K562 (cell line): ENCODE measurements around the gene PHLDB2. TPM values are rescaled to one million over a fixed set of nuclear protein-coding genes. Genes with fewer than 3 reads are reported as not detected.

ENCODE experiments used
- ATAC-seq: fragments of 200-7000 bp; cut with Tn5 transposase; 3 replicates; pipeline ENCODE4 v1.9.1; 2020; ENCODE audit warnings: moderate library complexity
- BruUV-seq: library from RNA; stranded (reverse); fragments of 400-500 nt; replicated peaks from 2 replicates; lab custom pipeline; 2021; lab: Mats Ljungman, UMichigan
- CTCF ChIA-PET: fragments of 300-600 bp; formaldehyde crosslinking; extraction: SDS; loops from one replicate; lab custom pipeline; 2021; ENCODE audit warnings: low intra/inter-chr PET ratio; lab: Yijun Ruan, JAX
- POLR2A ChIA-PET: fragments of 300-600, 350-650 bp; sonication (Branson Sonifier 250); formaldehyde crosslinking; extraction: SDS; loops from one replicate; lab custom pipeline; 2021; ENCODE audit warnings: antibody characterized with exemption, inconsistent platforms; lab: Yijun Ruan, JAX
- DNase-seq, 4 experiments: peaks; one replicate each; pipeline versions ENCODE4 v3.0.0 to v3.0.0-alpha.2; 2011 to 2018; ENCODE audit warnings: low spot score in 3 of 4, mixed read lengths in 3 of 4; ENCODE audit errors: extremely low read depth in 1 of 4
- FAIRE-seq: peaks from 2 replicates; lab custom pipeline; 2011; peaks lifted over from hg19 to GRCh38; lab: Jason Lieb, UNC
- H2AFZ ChIP-seq: 2 replicates; pipeline ENCODE4 v1.6.0; 2011; ENCODE audit warnings: low read depth, low read length, control low read depth, inconsistent platforms
- H3K27ac ChIP-seq: fragments of 200-600 bp; 3 replicates; pipeline ENCODE4 v1.8.0; 2011; ENCODE audit warnings: low read depth, mild to moderate bottlenecking, control low read depth, inconsistent platforms, low read length, moderate library complexity, mixed read lengths; ENCODE audit errors: extremely low read depth
- H3K27me3 ChIP-seq, 2 experiments: fragments of 300-600 bp in 1 of 2; 2 replicates in 1 of 2; 3 replicates in 1 of 2; pipeline versions ENCODE4 v1.6.0 to v1.8.0; 2011; ENCODE audit warnings: inconsistent platforms in 2 of 2, low read length in 2 of 2, mild to moderate bottlenecking in 1 of 2, mixed read lengths in 1 of 2, moderate library complexity in 1 of 2; ENCODE audit not compliant: control insufficient read depth in 2 of 2, insufficient read depth in 2 of 2
- H3K36me3 ChIP-seq: fragments of 300-600 bp; 3 replicates; pipeline ENCODE4 v1.8.0; 2011; ENCODE audit warnings: mild to moderate bottlenecking, low read length, inconsistent platforms; ENCODE audit not compliant: control insufficient read depth, insufficient read depth
- H3K4me1 ChIP-seq, 2 experiments: fragments of 200-600 bp in 1 of 2; replicated peaks in 1 of 2; 2 replicates in 1 of 2; 3 replicates in 1 of 2; pipeline versions ENCODE4 v1.5.1 to v1.8.0; 2011; ENCODE audit warnings: inconsistent platforms in 2 of 2, low read length in 2 of 2, mild to moderate bottlenecking in 1 of 2, mixed read lengths in 1 of 2, moderate library complexity in 1 of 2; ENCODE audit not compliant: control insufficient read depth in 2 of 2, insufficient read depth in 2 of 2
- H3K4me2 ChIP-seq: 2 replicates; pipeline ENCODE4 v1.6.1; 2011; ENCODE audit warnings: low read length, control low read depth, inconsistent platforms, mixed read lengths; ENCODE audit not compliant: insufficient read depth
- H3K4me3 ChIP-seq: fragments of 200-600 bp; sonication (generic), shearing (Covaris generic); 2 replicates; pipeline ENCODE4 v1.5.1; 2016; ENCODE audit warnings: control low read depth, inconsistent platforms
- H3K79me2 ChIP-seq: fragments of 200-600 bp; 3 replicates; pipeline ENCODE4 v1.8.0; 2011; ENCODE audit warnings: low read length, inconsistent platforms; ENCODE audit not compliant: control insufficient read depth, insufficient read depth
- H3K9ac ChIP-seq, 2 experiments: 2 replicates each; pipeline versions ENCODE4 v1.6.0 to v1.6.1; 2011; ENCODE audit warnings: low read depth in 2 of 2, low read length in 2 of 2, control low read depth in 1 of 2, inconsistent platforms in 1 of 2, mild to moderate bottlenecking in 1 of 2, mixed read lengths in 1 of 2; ENCODE audit not compliant: insufficient read depth in 1 of 2
- H3K9me1 ChIP-seq: one replicate; pipeline ENCODE4 v1.6.0; 2011; ENCODE audit warnings: inconsistent platforms, mild to moderate bottlenecking, low read length, moderate library complexity; ENCODE audit not compliant: control insufficient read depth, insufficient read depth
- H3K9me3 ChIP-seq: replicated peaks from 2 replicates; pipeline ENCODE4 v1.5.1; 2011; ENCODE audit warnings: low read depth, low read length, inconsistent platforms; ENCODE audit not compliant: control insufficient read depth, insufficient read depth
- H4K20me1 ChIP-seq: replicated peaks from 2 replicates; pipeline ENCODE4 v1.6.1; 2011; ENCODE audit warnings: low read length, inconsistent platforms, mixed read lengths; ENCODE audit not compliant: control insufficient read depth, insufficient read depth
- CHD2 ChIP-seq: IDR thresholded peaks from 2 replicates; pipeline ENCODE4 v1.6.1; 2011; ENCODE audit warnings: low read depth, low read length
- ELF4 ChIP-seq: fragments of 450-650 bp; formaldehyde crosslinking; IDR thresholded peaks from 2 replicates; pipeline ENCODE4 v1.4.0; 2022; ENCODE audit warnings: missing genetic modification characterization
- MCM5 ChIP-seq: fragments of 450-650 bp; IDR thresholded peaks from 2 replicates; pipeline ENCODE4 v1.6.1; 2016; ENCODE audit warnings: low read depth
- MIER1 ChIP-seq: fragments of 450-650 bp; IDR thresholded peaks from 2 replicates; pipeline ENCODE4 v1.6.1; 2016; ENCODE audit warnings: antibody characterized with exemption, mild to moderate bottlenecking, low read depth
- NCOA4 ChIP-seq: fragments of 450-650 bp; IDR thresholded peaks from 2 replicates; pipeline ENCODE4 v1.6.1; 2018; ENCODE audit warnings: mild to moderate bottlenecking; ENCODE audit not compliant: partially characterized antibody
- NR2F6 ChIP-seq: fragments of 450-650 bp; formaldehyde crosslinking; IDR thresholded peaks from 2 replicates; pipeline ENCODE4 v1.4.0; 2020; ENCODE audit warnings: mild to moderate bottlenecking
- PYGO2 ChIP-seq: fragments of 450-650 bp; IDR thresholded peaks from 2 replicates; pipeline ENCODE4 v1.6.1; 2016; ENCODE audit warnings: mild to moderate bottlenecking, missing genetic modification characterization, moderate library complexity, missing compliant biosample characterization
- SLC30A9 ChIP-seq: fragments of 250-450 bp; sonication (Bioruptor Pico); IDR thresholded peaks from 2 replicates; pipeline ENCODE4 v1.8.0; 2022; ENCODE audit warnings: mild to moderate bottlenecking, moderate library complexity
- TAF9B ChIP-seq: fragments of 450-650 bp; IDR thresholded peaks from 2 replicates; pipeline ENCODE4 v1.6.1; 2018; ENCODE audit warnings: mild to moderate bottlenecking; ENCODE audit not compliant: partially characterized antibody
- ZNF263 ChIP-seq: sonication (generic); formaldehyde crosslinking; IDR thresholded peaks from 2 replicates; pipeline ENCODE4 v1.8.0; 2022; ENCODE audit warnings: mild to moderate bottlenecking, missing genetic modification reagents, borderline replicate concordance
- WGBS: fragments of 100-300 bp; shearing (Covaris generic); methylation state at CpG from one replicate; pipeline ENCODE4 v1.1.6; 2016; ENCODE audit warnings: low coverage, mixed read lengths; ENCODE audit not compliant: insufficient coverage; ENCODE audit errors: missing lambda C conversion rate; 5-methylcytosine and 5-hydroxymethylcytosine counted together
- in situ Hi-C: fragments of 300-500 bp; cut with MboI; formaldehyde crosslinking; loops from 4 replicates; pipeline ENCODE4 v1.15.0; 2018; ENCODE audit warnings: inconsistent platforms, mixed read lengths
- intact Hi-C: fragments of 100-400 bp; cut with micrococcal nuclease; formaldehyde crosslinking; loops from 2 replicates; pipeline ENCODE4 v1.14.2; 2022
- polyA plus RNA-seq, 8 experiments: library from polyadenylated mRNA; depleted of rRNA in 4 of 8; stranded (reverse) in 5 of 8; unstranded in 3 of 8; fragments of >200 nt; fragmentation: Nextera tagmentation in 2 of 8; fragmentation: Illumina TruSeq in 1 of 8; extraction: Ambion mirVana in 2 of 8; extraction: Trizol in 1 of 8; gene quantifications; 2 replicates each; pipeline versions ENCODE4 v1.2.1 to v1.2.3, GENCODE V29; 2011 to 2014; ENCODE audit warnings: inconsistent platforms in 1 of 8, missing spikeins in 1 of 8
- total RNA-seq, 7 experiments: library from RNA; depleted of rRNA in 6 of 7; stranded (reverse); fragments of >200 nt in 6 of 7; fragmentation: Illumina TruSeq in 2 of 7; extraction: Trizol in 2 of 7; gene quantifications; 2 replicates each; pipeline versions ENCODE4 v1.2.1 to v1.2.3, GENCODE V29; 2011 to 2021; ENCODE audit warnings: low replicate concordance in 1 of 7
- TF ChIP-seq, protein P1 (sequence below): IDR thresholded peaks from 3 replicates; pipeline ENCODE4 v1.6.1; 2011; ENCODE audit warnings: borderline replicate concordance, mild to moderate bottlenecking; ENCODE audit not compliant: insufficient read length, insufficient read depth
- TF ChIP-seq, protein P2 (sequence below): fragments of 250-450 bp; sonication (Bioruptor Pico); IDR thresholded peaks from 2 replicates; pipeline ENCODE4 v1.8.0; 2022; ENCODE audit warnings: inconsistent platforms

PHLDB2 gene
- total and polyA plus RNA-seq, 9 of the 15 experiments (the other 6 are each of a cell fraction or from before 2014, with no cell fraction given), result 0.04 TPM; not detected in 8

DNA sequence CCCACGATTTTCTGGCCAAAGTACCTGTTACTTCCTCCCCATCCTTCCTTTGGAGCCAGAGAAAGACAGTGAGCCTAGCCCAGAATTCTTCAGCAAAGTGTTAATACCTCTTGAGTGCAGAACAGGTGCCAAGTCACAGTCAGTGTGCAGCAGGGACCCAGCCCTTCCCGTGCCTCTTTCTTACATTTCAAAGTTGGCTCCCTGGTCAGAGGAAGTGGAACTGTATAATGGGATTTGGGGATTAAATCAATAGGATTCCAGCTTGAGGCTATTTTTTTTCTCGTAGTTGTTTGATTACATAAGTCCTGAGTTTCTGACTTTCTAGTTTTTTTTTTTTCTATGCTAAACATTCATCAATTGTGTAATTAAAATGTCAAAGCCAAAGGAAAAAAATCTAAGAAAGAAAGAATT is 67.2 kb downstream of the PHLDB2 start:
- no peak overlapping the region for H3K27ac ChIP-seq
- ChIA-PET CTCF (no interaction called here), POLR2A (no interaction called here)
- no peak overlapping the region for H2AFZ ChIP-seq
- no peak for ATAC-seq
- in situ Hi-C loops, result no loop called here
- TF ChIP-seq CHD2, result no peak
- TF ChIP-seq NR2F6 (CRISPR knock-in tag), result no peak
- no peak for TF ChIP-seq MCM5
- TF ChIP-seq MIER1, result no peak
- no peak for TF ChIP-seq TAF9B
- TF ChIP-seq PYGO2, result no peak
- TF ChIP-seq ZNF263 (CRISPR knock-in tag), result no peak
- TF ChIP-seq, protein P1, sequence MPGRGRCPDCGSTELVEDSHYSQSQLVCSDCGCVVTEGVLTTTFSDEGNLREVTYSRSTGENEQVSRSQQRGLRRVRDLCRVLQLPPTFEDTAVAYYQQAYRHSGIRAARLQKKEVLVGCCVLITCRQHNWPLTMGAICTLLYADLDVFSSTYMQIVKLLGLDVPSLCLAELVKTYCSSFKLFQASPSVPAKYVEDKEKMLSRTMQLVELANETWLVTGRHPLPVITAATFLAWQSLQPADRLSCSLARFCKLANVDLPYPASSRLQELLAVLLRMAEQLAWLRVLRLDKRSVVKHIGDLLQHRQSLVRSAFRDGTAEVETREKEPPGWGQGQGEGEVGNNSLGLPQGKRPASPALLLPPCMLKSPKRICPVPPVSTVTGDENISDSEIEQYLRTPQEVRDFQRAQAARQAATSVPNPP, result no peak
- TF ChIP-seq, protein P2, sequence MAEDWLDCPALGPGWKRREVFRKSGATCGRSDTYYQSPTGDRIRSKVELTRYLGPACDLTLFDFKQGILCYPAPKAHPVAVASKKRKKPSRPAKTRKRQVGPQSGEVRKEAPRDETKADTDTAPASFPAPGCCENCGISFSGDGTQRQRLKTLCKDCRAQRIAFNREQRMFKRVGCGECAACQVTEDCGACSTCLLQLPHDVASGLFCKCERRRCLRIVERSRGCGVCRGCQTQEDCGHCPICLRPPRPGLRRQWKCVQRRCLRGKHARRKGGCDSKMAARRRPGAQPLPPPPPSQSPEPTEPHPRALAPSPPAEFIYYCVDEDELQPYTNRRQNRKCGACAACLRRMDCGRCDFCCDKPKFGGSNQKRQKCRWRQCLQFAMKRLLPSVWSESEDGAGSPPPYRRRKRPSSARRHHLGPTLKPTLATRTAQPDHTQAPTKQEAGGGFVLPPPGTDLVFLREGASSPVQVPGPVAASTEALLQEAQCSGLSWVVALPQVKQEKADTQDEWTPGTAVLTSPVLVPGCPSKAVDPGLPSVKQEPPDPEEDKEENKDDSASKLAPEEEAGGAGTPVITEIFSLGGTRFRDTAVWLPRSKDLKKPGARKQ (CRISPR knock-in tag), result no peak
- TF ChIP-seq ELF4, result no peak
- TF ChIP-seq SLC30A9 (CRISPR knock-in tag), result no peak
- no peak for TF ChIP-seq NCOA4
- intact Hi-C loops, result no loop called here
- H3K4me1 ChIP-seq, result no peaks in the 10 kb centered on the region
- no peak overlapping the region for H3K9ac ChIP-seq
- H3K36me3 ChIP-seq, result no peaks in the 10 kb centered on the region
- H3K27me3 ChIP-seq, result no peaks in the 10 kb centered on the region
- BruUV-seq, result no TSS peak
- DNase-seq, result no peak
- no peaks in the 10 kb centered on the region for H4K20me1 ChIP-seq
- no peaks in the 10 kb centered on the region for H3K9me1 ChIP-seq
- 0% methylated on average over 3 of the region's 3 CpGs for WGBS
- FAIRE-seq, result no peak
- H3K9me3 ChIP-seq, result no peaks in the 10 kb centered on the region
- no peak overlapping the region for H3K4me3 ChIP-seq
- H3K79me2 ChIP-seq, result no peaks in the 10 kb centered on the region
- no peak overlapping the region for H3K4me2 ChIP-seq
